GM12874 (cell line): ENCODE measurements around the gene GUCY1A2.

Experiments used
- TF ChIP-seq, protein P1 (sequence below): IDR thresholded peaks from 2 replicates; pipeline ENCODE4 v1.5.1; 2011; ENCODE audit warnings: low read depth, mild to moderate bottlenecking, control low read depth, low read length, moderate library complexity; ENCODE audit not compliant: insufficient read depth

GUCY1A2 gene

DNA sequence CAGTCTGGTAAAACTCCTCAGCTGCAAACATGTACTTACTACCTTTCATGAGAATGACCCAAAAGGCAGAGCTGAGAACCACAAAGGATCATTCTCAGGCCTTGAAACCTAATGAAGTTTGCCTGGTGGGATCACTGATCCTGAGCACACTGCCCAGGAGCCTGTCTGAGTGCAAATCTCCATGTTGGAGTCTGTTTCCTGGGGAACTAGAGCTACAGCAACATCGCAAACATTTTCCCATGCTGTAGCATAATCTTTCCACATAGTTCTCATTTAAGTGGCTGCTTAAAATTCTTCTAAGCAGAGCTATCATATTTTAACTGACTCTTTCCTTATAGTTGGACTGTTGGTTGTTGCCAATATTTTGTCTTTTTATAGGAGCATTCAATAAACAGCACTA lies 58.5 kb downstream of the GUCY1A2 start:
- TF ChIP-seq, protein P1, sequence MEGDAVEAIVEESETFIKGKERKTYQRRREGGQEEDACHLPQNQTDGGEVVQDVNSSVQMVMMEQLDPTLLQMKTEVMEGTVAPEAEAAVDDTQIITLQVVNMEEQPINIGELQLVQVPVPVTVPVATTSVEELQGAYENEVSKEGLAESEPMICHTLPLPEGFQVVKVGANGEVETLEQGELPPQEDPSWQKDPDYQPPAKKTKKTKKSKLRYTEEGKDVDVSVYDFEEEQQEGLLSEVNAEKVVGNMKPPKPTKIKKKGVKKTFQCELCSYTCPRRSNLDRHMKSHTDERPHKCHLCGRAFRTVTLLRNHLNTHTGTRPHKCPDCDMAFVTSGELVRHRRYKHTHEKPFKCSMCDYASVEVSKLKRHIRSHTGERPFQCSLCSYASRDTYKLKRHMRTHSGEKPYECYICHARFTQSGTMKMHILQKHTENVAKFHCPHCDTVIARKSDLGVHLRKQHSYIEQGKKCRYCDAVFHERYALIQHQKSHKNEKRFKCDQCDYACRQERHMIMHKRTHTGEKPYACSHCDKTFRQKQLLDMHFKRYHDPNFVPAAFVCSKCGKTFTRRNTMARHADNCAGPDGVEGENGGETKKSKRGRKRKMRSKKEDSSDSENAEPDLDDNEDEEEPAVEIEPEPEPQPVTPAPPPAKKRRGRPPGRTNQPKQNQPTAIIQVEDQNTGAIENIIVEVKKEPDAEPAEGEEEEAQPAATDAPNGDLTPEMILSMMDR: no peak

DNA sequence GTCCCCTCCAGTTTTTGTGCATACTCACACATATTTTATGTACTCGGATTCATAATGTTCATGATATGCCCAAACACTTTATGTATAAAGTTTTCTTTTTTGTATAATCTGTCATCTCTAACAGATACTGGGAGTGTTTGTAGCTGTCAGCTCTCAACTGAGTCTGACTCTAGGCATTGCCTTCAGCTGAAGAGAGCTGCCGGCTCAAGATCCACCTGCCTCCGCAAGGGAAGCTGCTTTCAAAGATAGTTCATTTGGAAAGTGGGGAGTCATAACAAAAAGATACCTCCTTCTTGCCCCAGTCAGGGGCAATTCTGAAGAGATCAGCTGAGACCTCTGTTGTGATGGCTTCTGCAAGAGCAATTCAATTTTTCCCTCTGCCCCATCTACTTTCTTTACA lies 58.9 kb downstream of the GUCY1A2 start:
- TF ChIP-seq, protein P1: no peak

DNA sequence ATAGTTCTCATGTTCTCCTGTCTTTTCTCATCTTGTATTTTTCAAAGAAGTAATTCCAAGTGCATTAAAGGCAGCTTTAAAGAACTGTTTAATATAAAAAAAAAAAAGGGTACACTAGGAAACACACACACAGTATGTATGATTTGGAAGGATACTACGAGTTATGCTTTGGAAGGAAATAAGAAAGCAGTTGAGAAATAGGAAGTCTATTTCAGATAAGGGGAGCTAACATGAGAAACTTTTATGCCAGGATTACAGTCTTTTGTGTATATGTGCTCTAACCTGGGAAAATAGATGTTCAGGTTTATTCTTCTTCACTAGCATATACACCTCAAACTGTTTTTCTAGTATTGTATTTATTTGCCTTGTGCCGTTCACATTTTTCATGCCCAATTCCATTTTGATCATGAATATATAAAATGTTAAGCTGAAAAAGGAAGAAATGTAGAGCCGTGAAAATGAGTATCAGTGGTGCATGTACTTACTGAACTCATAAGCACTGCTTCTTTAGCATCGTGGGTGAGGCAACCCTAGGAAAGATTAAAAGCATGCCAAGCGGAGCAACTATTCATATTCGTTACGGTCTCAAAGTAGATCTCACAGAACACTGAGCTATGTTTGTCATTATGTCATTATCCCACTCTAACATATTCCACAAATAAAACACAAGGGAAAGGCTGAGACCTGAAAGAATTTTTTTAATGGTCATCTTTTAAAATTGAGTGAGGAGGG lies 59.6 kb downstream of the GUCY1A2 start:
- TF ChIP-seq, protein P1: no peak

DNA sequence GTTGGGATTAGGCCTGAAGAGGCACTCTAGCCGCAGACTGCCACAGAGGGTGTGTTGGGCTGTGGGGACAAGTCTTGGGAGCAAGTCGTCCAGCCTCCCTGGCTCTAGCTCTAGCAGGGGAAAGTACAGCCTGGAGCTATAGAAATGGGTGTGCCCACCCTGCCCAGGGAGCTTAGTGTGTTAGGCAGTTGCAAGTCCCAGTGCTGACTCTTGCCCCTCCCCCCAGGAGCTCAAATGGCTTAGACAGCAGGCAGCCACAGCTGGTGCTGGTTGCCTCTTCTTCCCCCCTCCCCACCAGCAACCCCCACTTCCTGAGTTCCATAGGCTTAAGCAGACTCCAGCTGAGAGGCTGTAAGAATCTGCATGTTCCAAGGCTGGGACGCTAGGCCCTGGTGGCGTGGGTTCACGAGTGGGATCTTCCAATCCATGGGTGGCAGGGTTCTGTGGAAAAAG lies 61.2 kb downstream of the GUCY1A2 start:
- TF ChIP-seq, protein P1: no peak

DNA sequence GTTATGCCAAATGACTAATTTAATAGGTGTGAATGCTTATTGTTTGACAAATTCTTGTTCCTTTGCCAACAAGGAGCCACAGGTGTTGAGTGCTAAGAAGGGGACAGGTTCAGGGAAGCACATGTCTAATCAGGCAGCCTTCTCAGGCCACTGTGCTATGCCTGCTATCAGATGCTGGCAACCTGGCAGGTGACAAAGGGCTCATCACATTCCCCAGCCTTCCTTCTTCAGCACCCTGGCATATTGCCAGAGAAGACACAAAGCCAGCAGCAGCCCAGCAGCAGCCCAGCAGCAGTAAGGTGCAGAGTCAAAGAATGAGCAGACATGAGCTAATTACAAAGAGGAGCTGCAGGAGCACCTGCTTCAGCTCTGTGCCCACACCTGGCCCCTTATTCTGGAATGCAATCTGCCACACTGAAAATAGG lies 68.2 kb downstream of the GUCY1A2 start:
- TF ChIP-seq, protein P1: no peak

GRCh38 chr11:106943089-106943488 lies 75.2 kb downstream of the GUCY1A2 start:
- TF ChIP-seq, protein P1: no peak

GRCh38 chr11:106939157-106939556 lies 79.1 kb downstream of the GUCY1A2 start:
- TF ChIP-seq, protein P1: no peak
